GM18505 (cell line): ENCODE measurements around the gene GYG2.

Experiments
- ATAC-seq: cut with Tn5 transposase; IDR thresholded peaks from one replicate; pipeline ENCODE4 v1.9.1; 2021; ENCODE audit not compliant: unreplicated experiment
- POLR2A ChIP-seq: IDR thresholded peaks from 4 replicates; pipeline ENCODE4 v1.6.1; 2011; ENCODE audit warnings: borderline replicate concordance; ENCODE audit not compliant: insufficient read depth, insufficient read length; ENCODE audit errors: extremely low read depth

GYG2 gene

GRCh38 chrX:2829469-2830246 lies 928 bp downstream of the GYG2 start:
- no peak for ATAC-seq
- TF ChIP-seq POLR2A = no peak

GRCh38 chrX:2831471-2832228 lies 2.9 kb downstream of the GYG2 start:
- no peak for TF ChIP-seq POLR2A
- no peak for ATAC-seq

GRCh38 chrX:2837961-2838360 lies 9.2 kb downstream of the GYG2 start:
- no peak for ATAC-seq

GRCh38 chrX:2840961-2841360 lies 12.2 kb downstream of the GYG2 start:
- ATAC-seq = no peak
- no peak for TF ChIP-seq POLR2A

More at GRCh38 chrX:2837961-2838360, 9.2 kb downstream of the GYG2 start:
- no peak for TF ChIP-seq POLR2A

- TF ChIP-seq POLR2A = no peak
- no peak for ATAC-seq
Observed at GRCh38 chrX:2841537-2841936, 12.8 kb downstream of the GYG2 start.

- TF ChIP-seq POLR2A = no peak
- ATAC-seq = no peak
Observed at GRCh38 chrX:2846992-2847391, 18.3 kb downstream of the GYG2 start.

- no peak for ATAC-seq
- no peak for TF ChIP-seq POLR2A
Observed at GRCh38 chrX:2848871-2849301, 20.2 kb downstream of the GYG2 start.

- no peak for ATAC-seq
Observed at GRCh38 chrX:2854918-2855317, 26.2 kb downstream of the GYG2 start.

GRCh38 chrX:2855761-2856160 lies 27.0 kb downstream of the GYG2 start:
- no peak for TF ChIP-seq POLR2A
- ATAC-seq = no peak

More at GRCh38 chrX:2854918-2855317, 26.2 kb downstream of the GYG2 start:
- TF ChIP-seq POLR2A = no peak

- no peak for TF ChIP-seq POLR2A
- no peak for ATAC-seq
Observed at GRCh38 chrX:2857566-2857965, 28.8 kb downstream of the GYG2 start.

GRCh38 chrX:2859197-2859797 lies 30.6 kb downstream of the GYG2 start:
- no peak for ATAC-seq
- no peak for TF ChIP-seq POLR2A

GRCh38 chrX:2862404-2862803 lies 33.7 kb downstream of the GYG2 start:
- TF ChIP-seq POLR2A = no peak
- no peak for ATAC-seq

- no peak for TF ChIP-seq POLR2A
- no peak for ATAC-seq
Observed at GRCh38 chrX:2863646-2864045, 34.9 kb downstream of the GYG2 start.

- TF ChIP-seq POLR2A = no peak
Observed at GRCh38 chrX:2867206-2867605, 38.5 kb downstream of the GYG2 start.

GRCh38 chrX:2870650-2871049 lies 41.9 kb downstream of the GYG2 start:
- ATAC-seq = no peak
- TF ChIP-seq POLR2A = no peak

More at GRCh38 chrX:2867206-2867605, 38.5 kb downstream of the GYG2 start:
- ATAC-seq = no peak

GRCh38 chrX:2871831-2872230 lies 43.1 kb downstream of the GYG2 start:
- no peak for TF ChIP-seq POLR2A
- ATAC-seq = no peak
